Activated CD8-positive, alpha-beta memory T cell treated with anti-CD3 and anti-CD28 coated beads, Interleukin-2, amount 50 U/mL, for 4 hours (primary cell): ENCODE data around the gene UBE4B.
A peak's percentile ranks its signal among the peaks of the same experiment; 100 is the strongest.

Experiments
- DNase-seq: peaks from one replicate; pipeline ENCODE4 v3.0.0-alpha.2; 2020

Gene UBE4B

GRCh38 chr1:10121688-10122087 lies 88.9 kb downstream of the UBE4B start:
- DNase-seq: no peak

- DNase-seq: no peak
These were observed 90.2 kb downstream of the UBE4B start for GRCh38 chr1:10122926-10123325.

- DNase-seq: no peak
These were observed 95.5 kb downstream of the UBE4B start for GRCh38 chr1:10128101-10128765.

- DNase-seq: no peak
These were observed 99.6 kb downstream of the UBE4B start for GRCh38 chr1:10132316-10132715.

GRCh38 chr1:10132852-10133251 lies 100.1 kb downstream of the UBE4B start:
- no peak for DNase-seq

- DNase-seq: no peak
These were observed 108.2 kb downstream of the UBE4B start for GRCh38 chr1:10140981-10141380.

- DNase-seq: no peak
These were observed 111.3 kb downstream of the UBE4B start for GRCh38 chr1:10143961-10144485.

GRCh38 chr1:10146391-10146790 lies 113.6 kb downstream of the UBE4B start:
- DNase-seq: no peak

- no peak for DNase-seq
These were observed 116.5 kb downstream of the UBE4B start for GRCh38 chr1:10149231-10149630.

GRCh38 chr1:10152709-10153284 lies 120.0 kb downstream of the UBE4B start:
- DNase-seq: peak; percentile 17

- DNase-seq: no peak
These were observed 122.4 kb downstream of the UBE4B start for GRCh38 chr1:10155087-10155712.

GRCh38 chr1:10160173-10160572 lies 127.4 kb downstream of the UBE4B start:
- no peak for DNase-seq

- no peak for DNase-seq
These were observed 128.2 kb downstream of the UBE4B start for GRCh38 chr1:10160907-10161490.

- no peak for DNase-seq
These were observed 129.0 kb downstream of the UBE4B start for GRCh38 chr1:10161541-10162290.

- no peak for DNase-seq
These were observed 136.3 kb downstream of the UBE4B start for GRCh38 chr1:10168912-10169514.

- no peak for DNase-seq
These were observed 137.4 kb downstream of the UBE4B start for GRCh38 chr1:10170239-10170574.

- DNase-seq: no peak
These were observed 138.5 kb downstream of the UBE4B start for GRCh38 chr1:10171105-10171767.

- DNase-seq: no peak
These were observed 139.4 kb downstream of the UBE4B start for GRCh38 chr1:10171995-10172669.

GRCh38 chr1:10173582-10173981 lies 140.8 kb downstream of the UBE4B start:
- DNase-seq: no peak

- DNase-seq: no peak
These were observed 145.1 kb downstream of the UBE4B start for GRCh38 chr1:10177876-10178275.

GRCh38 chr1:10178597-10179405 lies 146.0 kb downstream of the UBE4B start:
- no peak for DNase-seq
